ENCODE measurements around the gene SLC39A12.

GRCh38 chr10:17954861-17955260 is 3.1 kb downstream of the SLC39A12 start:
- TF ChIP-seq POLR2AphosphoS5 (IDR thresholded peaks at IDR 0.05; ENCODE audit: low read depth) (no peak), CTCF (conservative IDR thresholded peaks at IDR 0.05; ENCODE audit: low read depth in 2 of 2) (no peak), EZH2 (IDR thresholded peaks at IDR 0.05; ENCODE audit: low read depth, unreplicated experiment) (no peak), REST (IDR thresholded peaks at IDR 0.05; ENCODE audit: unreplicated experiment) (no peak), ETS1 (IDR thresholded peaks at IDR 0.05) (no peak), CREB1 (CRISPR knock-in tag; IDR thresholded peaks at IDR 0.05; ENCODE audit: low read depth) (no peak), EZH2phosphoT487 (IDR thresholded peaks at IDR 0.05; ENCODE audit: unreplicated experiment) (no peak), JUNB (IDR thresholded peaks at IDR 0.05; ENCODE audit: unreplicated experiment) (no peak), ZNF114 (CRISPR knock-in tag; IDR thresholded peaks at IDR 0.05) (no peak), NANOG (IDR thresholded peaks at IDR 0.05; ENCODE audit: borderline replicate concordance) (no peak), STAT1 (IDR thresholded peaks at IDR 0.05; ENCODE audit: unreplicated experiment) (no peak)
